K562 (cell line): ENCODE data around the gene PDE6B. TPM values are rescaled to one million over a fixed set of nuclear protein-coding genes. Genes with fewer than 3 reads are reported as not detected.
A peak's percentile ranks its signal among the peaks of the same experiment; 100 is the strongest.
"Not testable (repeated sequence)": the region's sequence is repeated elsewhere in the genome, so short reads cannot be mapped to it uniquely, and the experiment has no call there.

Source experiments
- ATAC-seq: fragments of 200-7000 bp; cut with Tn5 transposase; 3 replicates; pipeline ENCODE4 v1.9.1; 2020; ENCODE audit warnings: moderate library complexity
- BruUV-seq: library from RNA; stranded (reverse); fragments of 400-500 nt; replicated peaks from 2 replicates; lab custom pipeline; 2021; lab: Mats Ljungman, UMichigan
- CTCF ChIA-PET: fragments of 300-600 bp; formaldehyde crosslinking; extraction: SDS; loops from one replicate; lab custom pipeline; 2021; ENCODE audit warnings: low intra/inter-chr PET ratio; lab: Yijun Ruan, JAX
- POLR2A ChIA-PET: fragments of 300-600, 350-650 bp; sonication (Branson Sonifier 250); formaldehyde crosslinking; extraction: SDS; loops from one replicate; lab custom pipeline; 2021; ENCODE audit warnings: antibody characterized with exemption, inconsistent platforms; lab: Yijun Ruan, JAX
- DNase-seq, 4 experiments: peaks; one replicate each; pipeline versions ENCODE4 v3.0.0 to v3.0.0-alpha.2; 2011 to 2018; ENCODE audit warnings: low spot score in 3 of 4, mixed read lengths in 3 of 4; ENCODE audit errors: extremely low read depth in 1 of 4
- FAIRE-seq: peaks from 2 replicates; lab custom pipeline; 2011; peaks lifted over from hg19 to GRCh38; lab: Jason Lieb, UNC
- H2AFZ ChIP-seq: 2 replicates; pipeline ENCODE4 v1.6.0; 2011; ENCODE audit warnings: low read depth, low read length, control low read depth, inconsistent platforms
- H3K27ac ChIP-seq: fragments of 200-600 bp; 3 replicates; pipeline ENCODE4 v1.8.0; 2011; ENCODE audit warnings: low read depth, mild to moderate bottlenecking, control low read depth, inconsistent platforms, low read length, moderate library complexity, mixed read lengths; ENCODE audit errors: extremely low read depth
- H3K27me3 ChIP-seq, 2 experiments: fragments of 300-600 bp in 1 of 2; 2 replicates in 1 of 2; 3 replicates in 1 of 2; pipeline versions ENCODE4 v1.6.0 to v1.8.0; 2011; ENCODE audit warnings: inconsistent platforms in 2 of 2, low read length in 2 of 2, mild to moderate bottlenecking in 1 of 2, mixed read lengths in 1 of 2, moderate library complexity in 1 of 2; ENCODE audit not compliant: control insufficient read depth in 2 of 2, insufficient read depth in 2 of 2
- H3K36me3 ChIP-seq: fragments of 300-600 bp; 3 replicates; pipeline ENCODE4 v1.8.0; 2011; ENCODE audit warnings: mild to moderate bottlenecking, low read length, inconsistent platforms; ENCODE audit not compliant: control insufficient read depth, insufficient read depth
- H3K4me1 ChIP-seq, 2 experiments: fragments of 200-600 bp in 1 of 2; replicated peaks in 1 of 2; 2 replicates in 1 of 2; 3 replicates in 1 of 2; pipeline versions ENCODE4 v1.5.1 to v1.8.0; 2011; ENCODE audit warnings: inconsistent platforms in 2 of 2, low read length in 2 of 2, mild to moderate bottlenecking in 1 of 2, mixed read lengths in 1 of 2, moderate library complexity in 1 of 2; ENCODE audit not compliant: control insufficient read depth in 2 of 2, insufficient read depth in 2 of 2
- H3K4me2 ChIP-seq: 2 replicates; pipeline ENCODE4 v1.6.1; 2011; ENCODE audit warnings: low read length, control low read depth, inconsistent platforms, mixed read lengths; ENCODE audit not compliant: insufficient read depth
- H3K4me3 ChIP-seq: fragments of 200-600 bp; sonication (generic), shearing (Covaris generic); 2 replicates; pipeline ENCODE4 v1.5.1; 2016; ENCODE audit warnings: control low read depth, inconsistent platforms
- H3K79me2 ChIP-seq: fragments of 200-600 bp; 3 replicates; pipeline ENCODE4 v1.8.0; 2011; ENCODE audit warnings: low read length, inconsistent platforms; ENCODE audit not compliant: control insufficient read depth, insufficient read depth
- H3K9ac ChIP-seq, 2 experiments: 2 replicates each; pipeline versions ENCODE4 v1.6.0 to v1.6.1; 2011; ENCODE audit warnings: low read depth in 2 of 2, low read length in 2 of 2, control low read depth in 1 of 2, inconsistent platforms in 1 of 2, mild to moderate bottlenecking in 1 of 2, mixed read lengths in 1 of 2; ENCODE audit not compliant: insufficient read depth in 1 of 2
- H3K9me1 ChIP-seq: one replicate; pipeline ENCODE4 v1.6.0; 2011; ENCODE audit warnings: inconsistent platforms, mild to moderate bottlenecking, low read length, moderate library complexity; ENCODE audit not compliant: control insufficient read depth, insufficient read depth
- H3K9me3 ChIP-seq: replicated peaks from 2 replicates; pipeline ENCODE4 v1.5.1; 2011; ENCODE audit warnings: low read depth, low read length, inconsistent platforms; ENCODE audit not compliant: control insufficient read depth, insufficient read depth
- H4K20me1 ChIP-seq: replicated peaks from 2 replicates; pipeline ENCODE4 v1.6.1; 2011; ENCODE audit warnings: low read length, inconsistent platforms, mixed read lengths; ENCODE audit not compliant: control insufficient read depth, insufficient read depth
- CBFB ChIP-seq: sonication (generic); formaldehyde crosslinking; IDR thresholded peaks from 2 replicates; pipeline ENCODE4 v1.4.0; 2020; ENCODE audit warnings: mild to moderate bottlenecking, missing genetic modification reagents
- FOS ChIP-seq: IDR thresholded peaks from 3 replicates; pipeline ENCODE4 v1.6.1; 2011; ENCODE audit not compliant: insufficient read length; ENCODE audit errors: extremely low read depth
- TCFL5 ChIP-seq: fragments of 250-450 bp; sonication (Bioruptor Pico); conservative IDR thresholded peaks from 2 replicates; pipeline ENCODE4 v1.6.1; 2021; ENCODE audit warnings: mild to moderate bottlenecking, moderate library complexity, matching md5 sums
- ZNF124 ChIP-seq: sonication (generic); formaldehyde crosslinking; IDR thresholded peaks from 2 replicates; pipeline ENCODE4 v1.8.1; 2022; ENCODE audit warnings: missing genetic modification reagents
- ZNF134 ChIP-seq: fragments of 250-450 bp; sonication (Bioruptor Pico); conservative IDR thresholded peaks from 2 replicates; pipeline ENCODE4 v1.4.0; 2020
- WGBS: fragments of 100-300 bp; shearing (Covaris generic); methylation state at CpG from one replicate; pipeline ENCODE4 v1.1.6; 2016; ENCODE audit warnings: low coverage, mixed read lengths; ENCODE audit not compliant: insufficient coverage; ENCODE audit errors: missing lambda C conversion rate; 5-methylcytosine and 5-hydroxymethylcytosine counted together
- in situ Hi-C: fragments of 300-500 bp; cut with MboI; formaldehyde crosslinking; loops from 4 replicates; pipeline ENCODE4 v1.15.0; 2018; ENCODE audit warnings: inconsistent platforms, mixed read lengths
- intact Hi-C: fragments of 100-400 bp; cut with micrococcal nuclease; formaldehyde crosslinking; loops from 2 replicates; pipeline ENCODE4 v1.14.2; 2022
- polyA plus RNA-seq, 8 experiments: library from polyadenylated mRNA; depleted of rRNA in 4 of 8; stranded (reverse) in 5 of 8; unstranded in 3 of 8; fragments of >200 nt; fragmentation: Nextera tagmentation in 2 of 8; fragmentation: Illumina TruSeq in 1 of 8; extraction: Ambion mirVana in 2 of 8; extraction: Trizol in 1 of 8; gene quantifications; 2 replicates each; pipeline versions ENCODE4 v1.2.1 to v1.2.3, GENCODE V29; 2011 to 2014; ENCODE audit warnings: inconsistent platforms in 1 of 8, missing spikeins in 1 of 8
- total RNA-seq, 7 experiments: library from RNA; depleted of rRNA in 6 of 7; stranded (reverse); fragments of >200 nt in 6 of 7; fragmentation: Illumina TruSeq in 2 of 7; extraction: Trizol in 2 of 7; gene quantifications; 2 replicates each; pipeline versions ENCODE4 v1.2.1 to v1.2.3, GENCODE V29; 2011 to 2021; ENCODE audit warnings: low replicate concordance in 1 of 7

Gene PDE6B
- total and polyA plus RNA-seq, 9 of the 15 experiments (the other 6 are each of a cell fraction or from before 2014, with no cell fraction given), result 0.04 TPM; not detected in 8

- no peak for ATAC-seq
- in situ Hi-C loops, result no loop called here
- TF ChIP-seq ZNF134 (peak; percentile 60), ZNF124 (CRISPR knock-in tag) (no peak), TCFL5 (CRISPR knock-in tag) (no peak), FOS (no peak)
- Histone ChIP-seq H3K27ac (no peak overlapping the region), H4K20me1 (no peaks in the 10 kb centered on the region), H3K79me2 (no peaks in the 10 kb centered on the region), H3K4me2 (peak overlapping the region; percentile 74; the same call in 1 of the 2 replicates), H3K9me3 (peaks cover 7% of the 10 kb centered on the region), H3K9me1 (no peaks in the 10 kb centered on the region), H3K4me1 (peaks cover 0 to 11% of the 10 kb centered on the region in 2 experiments; a peak in 3 of 5 replicates), H3K27me3 (peaks cover 0 to 23% of the 10 kb centered on the region in 2 experiments; a peak in 2 of 5 replicates), H3K36me3 (no peaks in the 10 kb centered on the region), H3K4me3 (no peak overlapping the region), H3K9ac (no peak overlapping the region), H2AFZ (no peak overlapping the region)
- intact Hi-C loops, result no loop called here
- no peak for FAIRE-seq
- WGBS, result 6% methylated on average over 16 of the region's 16 CpGs
- no TSS peak for BruUV-seq
- DNase-seq, result no peak
- ChIA-PET POLR2A (no interaction called here), CTCF (no interaction called here)
Observed at GRCh38 chr4:589219-589963, 36.0 kb upstream of the PDE6B start.

- Histone ChIP-seq H3K4me3 (no peak overlapping the region), H3K4me2 (no peak overlapping the region), H3K36me3 (no peaks in the 10 kb centered on the region), H3K79me2 (no peaks in the 10 kb centered on the region), H2AFZ (no peak overlapping the region), H3K4me1 (peaks cover 0 to 11% of the 10 kb centered on the region in 2 experiments; a peak in 3 of 5 replicates), H3K27me3 (peaks cover 0 to 23% of the 10 kb centered on the region in 2 experiments; a peak in 2 of 5 replicates), H3K9me1 (no peaks in the 10 kb centered on the region), H3K9me3 (peaks cover 7% of the 10 kb centered on the region), H3K9ac (no peak overlapping the region), H3K27ac (no peak overlapping the region), H4K20me1 (no peaks in the 10 kb centered on the region)
- intact Hi-C loops (no loop called here), in situ Hi-C loops (no loop called here)
- no TSS peak for BruUV-seq
- TF ChIP-seq CBFB (CRISPR knock-in tag) (no peak), ZNF134 (peak; percentile 89)
- ATAC-seq (no peak), FAIRE-seq (no peak), DNase-seq (no peak)
- POLR2A ChIA-PET, result no interaction called here
- WGBS, result 7% methylated on average over 12 of the region's 12 CpGs
- CTCF ChIA-PET, result no interaction called here
Observed at GRCh38 chr4:590313-590841, 35.0 kb upstream of the PDE6B start.

- Histone ChIP-seq H3K27me3 (peaks cover 0 to 19% of the 10 kb centered on the region in 2 experiments; a peak in 2 of 5 replicates), H3K4me1 (peaks cover 0 to 11% of the 10 kb centered on the region in 2 experiments; a peak in 3 of 5 replicates)
- H3K27ac ChIP-seq, ATAC-seq, CTCF ChIA-PET, H3K36me3 ChIP-seq, H2AFZ ChIP-seq, H3K4me3 ChIP-seq, BruUV-seq, H3K9ac ChIP-seq, H3K9me3 ChIP-seq, intact Hi-C loops, in situ Hi-C loops, FAIRE-seq, H3K4me2 ChIP-seq, H3K79me2 ChIP-seq, H4K20me1 ChIP-seq, POLR2A ChIA-PET, H3K9me1 ChIP-seq, DNase-seq: not testable (repeated sequence)
- 1% methylated on average over 11 of the region's 13 CpGs for WGBS
Observed at GRCh38 chr4:592178-592577, 33.2 kb upstream of the PDE6B start.
